GM08714 (cell line): ENCODE measurements around the gene TMEM273.
A peak's percentile ranks its signal among the peaks of the same experiment; 100 is the strongest.

ENCODE experiments used
- H3K4me3 ChIP-seq: fragments of 200-500 bp; sonication (Bioruptor generic); 2 replicates; pipeline ENCODE4 v1.5.1; 2014; ENCODE audit warnings: mild to moderate bottlenecking, low read length, inconsistent platforms
- ZNF274 ChIP-seq: IDR thresholded peaks from 2 replicates; pipeline ENCODE4 v1.6.1; 2012; ENCODE audit warnings: mild to moderate bottlenecking, low read depth, low read length

Gene TMEM273

GRCh38 chr10:49139028-49139845 is 49.0 kb downstream of the TMEM273 start:
- no peak for TF ChIP-seq ZNF274
- H3K4me3 ChIP-seq = no peak overlapping the region

GRCh38 chr10:49138361-49138891 is 49.8 kb downstream of the TMEM273 start:
- no peak for TF ChIP-seq ZNF274
- no peak overlapping the region for H3K4me3 ChIP-seq

GRCh38 chr10:49136525-49136924 is 51.7 kb downstream of the TMEM273 start:
- no peak overlapping the region for H3K4me3 ChIP-seq
- TF ChIP-seq ZNF274 = no peak

GRCh38 chr10:49135575-49136313 is 52.4 kb downstream of the TMEM273 start:
- no peak for TF ChIP-seq ZNF274
- no peak overlapping the region for H3K4me3 ChIP-seq

- no peak for TF ChIP-seq ZNF274
- H3K4me3 ChIP-seq = no peak overlapping the region
Measured at GRCh38 chr10:49134327-49134726, 53.9 kb downstream of the TMEM273 start.

GRCh38 chr10:49133706-49134248 is 54.4 kb downstream of the TMEM273 start, which contains the start of gene FAM170B:
Gene FAM170B (minus strand): TSS chr10:49134021. CDS start chr10:49133918, 103 bp downstream.
- H3K4me3 ChIP-seq = no peak within 1 kb of the TSS
- TF ChIP-seq ZNF274 = no peak

- no peak overlapping the region for H3K4me3 ChIP-seq
- TF ChIP-seq ZNF274 = no peak
Measured at GRCh38 chr10:49132362-49132737, 55.8 kb downstream of the TMEM273 start.

- TF ChIP-seq ZNF274 = no peak
- H3K4me3 ChIP-seq = no peak overlapping the region
Measured at GRCh38 chr10:49131507-49132361, 56.5 kb downstream of the TMEM273 start.

- H3K4me3 ChIP-seq = no peak overlapping the region
- no peak for TF ChIP-seq ZNF274
Measured at GRCh38 chr10:49129376-49129775, 58.8 kb downstream of the TMEM273 start.

- no peak overlapping the region for H3K4me3 ChIP-seq
- TF ChIP-seq ZNF274 = no peak
Measured at GRCh38 chr10:49128854-49129253, 59.3 kb downstream of the TMEM273 start.

- no peak for TF ChIP-seq ZNF274
- peak overlapping the region; percentile 44; the same call in 1 of the 2 replicates for H3K4me3 ChIP-seq
Measured at GRCh38 chr10:49123981-49124950, 63.9 kb downstream of the TMEM273 start.

GRCh38 chr10:49120911-49121310 is 67.3 kb downstream of the TMEM273 start:
- no peak overlapping the region for H3K4me3 ChIP-seq
- TF ChIP-seq ZNF274 = no peak

- TF ChIP-seq ZNF274 = no peak
- H3K4me3 ChIP-seq = no peak overlapping the region
Measured at GRCh38 chr10:49119746-49120145, 68.4 kb downstream of the TMEM273 start.
